ENCODE data around the gene BIRC5.

BIRC5 gene

GRCh38 chr17:78236362-78237127 is 22.5 kb downstream of the BIRC5 start:
- DNase-seq (ENCODE audit: low read depth): no peak
- no peak for TF ChIP-seq CTCF (conservative IDR thresholded peaks at IDR 0.05; ENCODE audit: low read depth, low read length)
- H3K4me3 ChIP-seq (ENCODE audit: low read length): no peak overlapping the region

- no peak for DNase-seq (ENCODE audit: low read depth)
- TF ChIP-seq CTCF (conservative IDR thresholded peaks at IDR 0.05; ENCODE audit: low read depth, low read length): no peak
- H3K4me3 ChIP-seq (ENCODE audit: low read length): no peak overlapping the region
These were observed 23.5 kb downstream of the BIRC5 start for GRCh38 chr17:78237401-78238012.

- no peak overlapping the region for H3K4me3 ChIP-seq (ENCODE audit: low read length)
- no peak for TF ChIP-seq CTCF (conservative IDR thresholded peaks at IDR 0.05; ENCODE audit: low read depth, low read length)
- no peak for DNase-seq (ENCODE audit: low read depth)
These were observed 24.9 kb downstream of the BIRC5 start for GRCh38 chr17:78238823-78239488.

GRCh38 chr17:78239489-78239931 is 25.5 kb downstream of the BIRC5 start:
- DNase-seq (ENCODE audit: low read depth): no peak
- no peak for TF ChIP-seq CTCF (conservative IDR thresholded peaks at IDR 0.05; ENCODE audit: low read depth, low read length)
- H3K4me3 ChIP-seq (ENCODE audit: low read length): no peak overlapping the region

GRCh38 chr17:78240012-78240655 is 26.1 kb downstream of the BIRC5 start:
- H3K4me3 ChIP-seq (ENCODE audit: low read length): no peak overlapping the region
- TF ChIP-seq CTCF (conservative IDR thresholded peaks at IDR 0.05; ENCODE audit: low read depth, low read length): no peak
- no peak for DNase-seq (ENCODE audit: low read depth)

GRCh38 chr17:78240839-78241238 is 26.8 kb downstream of the BIRC5 start:
- no peak for TF ChIP-seq CTCF (conservative IDR thresholded peaks at IDR 0.05; ENCODE audit: low read depth, low read length)
- no peak for DNase-seq (ENCODE audit: low read depth)
- no peak overlapping the region for H3K4me3 ChIP-seq (ENCODE audit: low read length)
